Endothelial cell of umbilical vein (primary cell): Measurements from ENCODE around the gene FAM167B. TPM values are rescaled to one million over a fixed set of nuclear protein-coding genes. Genes with fewer than 3 reads are reported as not detected.
A peak's percentile ranks its signal among the peaks of the same experiment; 100 is the strongest.

ENCODE experiments used
- BruUV-seq: library from RNA; stranded (reverse); fragments of 400-500 nt; replicated peaks from 2 replicates; lab custom pipeline; 2021; lab: Mats Ljungman, UMichigan
- CTCF ChIA-PET: fragments of 300-600, 350-600 bp; sonication (Branson Sonifier 250); formaldehyde crosslinking; loops from one replicate; lab custom pipeline; 2021; ENCODE audit warnings: antibody characterized with exemption, inconsistent platforms; lab: Charles Lee
- POLR2A ChIA-PET: fragments of 300-600, 350-600 bp; sonication (Branson Sonifier 250); formaldehyde crosslinking; loops from one replicate; lab custom pipeline; 2021; ENCODE audit warnings: antibody characterized with exemption, inconsistent platforms; lab: Charles Lee
- DNase-seq: peaks from one replicate; pipeline ENCODE4 v3.0.0-alpha.2; 2011; ENCODE audit warnings: low read depth, low spot score
- FAIRE-seq: peaks from 2 replicates; lab custom pipeline; 2011; peaks lifted over from hg19 to GRCh38; lab: Jason Lieb, UNC
- H2AFZ ChIP-seq: 2 replicates; pipeline ENCODE4 v1.6.0; 2012; ENCODE audit warnings: low read depth, low read length, control low read depth, inconsistent platforms
- H3K27ac ChIP-seq: 2 replicates; pipeline ENCODE4 v1.5.1; 2011; ENCODE audit warnings: low read depth, mild to moderate bottlenecking, control low read depth, low read length, moderate library complexity; ENCODE audit not compliant: insufficient read depth
- H3K27me3 ChIP-seq, 2 experiments: 2 replicates each; pipeline versions ENCODE4 v1.6.0 to v1.6.1; 2011; ENCODE audit warnings: low read length in 2 of 2, mixed read lengths in 1 of 2; ENCODE audit not compliant: control insufficient read depth in 2 of 2, insufficient read depth in 2 of 2
- H3K36me3 ChIP-seq, 2 experiments: 2 replicates in 1 of 2; 3 replicates in 1 of 2; pipeline ENCODE4 v1.5.1; 2011; ENCODE audit warnings: low read length in 2 of 2, mild to moderate bottlenecking in 1 of 2, moderate library complexity in 1 of 2; ENCODE audit not compliant: control insufficient read depth in 2 of 2, insufficient read depth in 2 of 2; ENCODE audit errors: extremely low read depth in 1 of 2
- H3K4me1 ChIP-seq: 3 replicates; pipeline ENCODE4 v1.5.1; 2011; ENCODE audit warnings: mild to moderate bottlenecking, low read length; ENCODE audit not compliant: control insufficient read depth, insufficient read depth; ENCODE audit errors: extremely low read depth
- H3K4me2 ChIP-seq: 2 replicates; pipeline ENCODE4 v1.6.1; 2011; ENCODE audit warnings: low read length, control low read depth, mixed read lengths; ENCODE audit not compliant: insufficient read depth
- H3K4me3 ChIP-seq, 3 experiments: fragments of 200-600 bp in 1 of 3; sonication (generic), shearing (Covaris generic) in 1 of 3; replicated peaks in 1 of 3; 2 replicates each; pipeline ENCODE4 v1.5.1; 2011 to 2016; ENCODE audit warnings: control low read depth in 3 of 3, low read length in 3 of 3, mild to moderate bottlenecking in 2 of 3, inconsistent platforms in 1 of 3, low read depth in 1 of 3, moderate library complexity in 1 of 3; ENCODE audit not compliant: insufficient read depth in 1 of 3
- H3K79me2 ChIP-seq: 2 replicates; pipeline ENCODE4 v1.6.0; 2012; ENCODE audit warnings: low read length, inconsistent platforms; ENCODE audit not compliant: control insufficient read depth, insufficient read depth
- H3K9ac ChIP-seq: replicated peaks from 2 replicates; pipeline ENCODE3; 2011; ENCODE audit warnings: low read length, control low read depth; ENCODE audit not compliant: insufficient read depth; ENCODE audit errors: extremely low read depth
- H3K9me1 ChIP-seq: replicated peaks from 3 replicates; pipeline ENCODE4 v1.6.0; 2011; ENCODE audit warnings: mild to moderate bottlenecking, low read length; ENCODE audit not compliant: control insufficient read depth, insufficient read depth; ENCODE audit errors: extremely low read depth
- H3K9me3 ChIP-seq: replicated peaks from 2 replicates; pipeline ENCODE4 v1.5.1; 2012; ENCODE audit warnings: low read length, inconsistent platforms; ENCODE audit not compliant: control insufficient read depth, insufficient read depth
- H4K20me1 ChIP-seq: replicated peaks from 2 replicates; pipeline ENCODE3; 2011; ENCODE audit warnings: mild to moderate bottlenecking, low read length; ENCODE audit not compliant: control insufficient read depth, insufficient read depth; ENCODE audit errors: extremely low read depth
- EZH2 ChIP-seq: IDR thresholded peaks from 2 replicates; pipeline ENCODE4 v1.6.1; 2012; ENCODE audit warnings: borderline replicate concordance, low read depth, mild to moderate bottlenecking, moderate library complexity, low read length, inconsistent platforms; ENCODE audit not compliant: severe bottlenecking
- FOS ChIP-seq: IDR thresholded peaks from 2 replicates; pipeline ENCODE4 v1.6.1; 2011; ENCODE audit warnings: mild to moderate bottlenecking, low read length, moderate library complexity, borderline replicate concordance; ENCODE audit not compliant: insufficient read depth
- GATA2 ChIP-seq: IDR thresholded peaks from 2 replicates; pipeline ENCODE4 v1.7.0; 2011; ENCODE audit warnings: low read depth, mild to moderate bottlenecking, moderate library complexity, mixed read lengths, low read length; ENCODE audit not compliant: insufficient read length, insufficient read depth
- JUN ChIP-seq: IDR thresholded peaks from 2 replicates; pipeline ENCODE4 v1.6.1; 2011; ENCODE audit warnings: borderline replicate concordance, low read depth; ENCODE audit not compliant: insufficient read length, insufficient read depth
- MYC ChIP-seq: IDR thresholded peaks from one replicate; pipeline ENCODE4 v1.6.1; 2011; ENCODE audit warnings: mild to moderate bottlenecking, low read depth, low read length
- POLR2A ChIP-seq: IDR thresholded peaks from 2 replicates; pipeline ENCODE4 v1.6.1; 2012; ENCODE audit warnings: low read depth, mild to moderate bottlenecking, control low read depth, low read length
- POLR2AphosphoS5 ChIP-seq: IDR thresholded peaks from 2 replicates; pipeline ENCODE4 v1.6.1; 2012; ENCODE audit warnings: low read depth, mild to moderate bottlenecking, control low read depth, low read length, moderate library complexity; ENCODE audit not compliant: insufficient read depth
- dilution Hi-C: fragments of 300-500 bp; cut with MboI; formaldehyde crosslinking; loops from one replicate; pipeline ENCODE4 v1.15.0; 2019; ENCODE audit warnings: low sequenced_read_pairs; ENCODE audit not compliant: extremely low pct_ligation_motif_present
- intact Hi-C: fragments of 100-400 bp; cut with micrococcal nuclease; formaldehyde crosslinking; loops from one replicate; pipeline ENCODE4 v1.10.0; 2022
- polyA plus RNA-seq, 4 experiments: library from polyadenylated mRNA; depleted of rRNA in 3 of 4; stranded (reverse) in 3 of 4; unstranded in 1 of 4; fragments of >200 nt; gene quantifications; 2 replicates each; pipeline versions ENCODE4 v1.2.1 to v1.2.3, GENCODE V29; 2011 to 2012; ENCODE audit warnings: missing spikeins in 1 of 4
- total RNA-seq: library from RNA; stranded (reverse); gene quantifications from 2 replicates; pipeline ENCODE4 v1.2.3, GENCODE V29; 2021
- TF ChIP-seq, protein P1 (sequence below), 2 donors: IDR thresholded peaks; 1 replicate in 1 of 2; 2 replicates in 1 of 2; pipeline ENCODE4 v1.5.1; 2011; ENCODE audit warnings: low read length in 2 of 2, mild to moderate bottlenecking in 2 of 2, moderate library complexity in 2 of 2, control low read depth in 1 of 2, inconsistent platforms in 1 of 2, low read depth in 1 of 2; ENCODE audit not compliant: insufficient read depth in 1 of 2; ENCODE audit errors: extremely low read depth in 1 of 2
- TF ChIP-seq, protein P2 (sequence below): IDR thresholded peaks from 2 replicates; pipeline ENCODE4 v1.6.1; 2011; ENCODE audit not compliant: insufficient read depth, insufficient read length

The FAM167B gene
- total and polyA plus RNA-seq, 2 donors (not counting 3 experiments of a cell fraction or from before 2014, with no cell fraction given), result 2.1 to 5.6 TPM

DNA sequence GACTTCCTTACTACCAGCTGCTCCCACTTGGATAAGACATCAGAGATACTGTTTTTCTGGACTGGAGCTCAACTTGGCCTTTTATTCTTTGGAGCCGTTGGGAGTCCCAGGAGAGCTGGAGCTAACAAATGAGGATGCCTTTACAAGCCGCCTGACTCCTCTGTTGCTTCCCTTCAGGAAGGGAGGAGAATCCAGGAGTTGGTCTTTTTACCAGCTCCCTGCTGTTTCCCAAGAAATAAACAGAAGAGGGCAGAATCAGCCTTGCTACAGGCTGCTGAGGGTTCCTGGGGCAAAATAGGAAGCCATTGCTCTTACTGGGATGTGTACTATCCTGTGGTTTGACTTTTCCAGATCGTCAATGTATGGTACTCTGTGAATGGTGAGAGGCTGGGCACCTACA, 23.3 kb upstream of the FAM167B start:
- H4K20me1 ChIP-seq, result no peaks in the 10 kb centered on the region
- no peak overlapping the region for H3K9ac ChIP-seq
- DNase-seq (peak; percentile 59), FAIRE-seq (no peak)
- H3K9me1 ChIP-seq, result no peaks in the 10 kb centered on the region
- intact Hi-C loops (loop anchor here (2.0 to 5.0 kb wide), 3 partner anchors 17 to 191 kb away; partner anchors contain the start of gene MARCKSL1), dilution Hi-C loops (no loop called here)
- BruUV-seq, result no TSS peak
- H3K36me3 ChIP-seq, result peaks cover 12 to 17% of the 10 kb centered on the region in 2 experiments
- no peaks in the 10 kb centered on the region for H3K27me3 ChIP-seq
- H3K79me2 ChIP-seq, result peaks cover 24% of the 10 kb centered on the region
- H2AFZ ChIP-seq, result no peak overlapping the region
- TF ChIP-seq, protein P1, sequence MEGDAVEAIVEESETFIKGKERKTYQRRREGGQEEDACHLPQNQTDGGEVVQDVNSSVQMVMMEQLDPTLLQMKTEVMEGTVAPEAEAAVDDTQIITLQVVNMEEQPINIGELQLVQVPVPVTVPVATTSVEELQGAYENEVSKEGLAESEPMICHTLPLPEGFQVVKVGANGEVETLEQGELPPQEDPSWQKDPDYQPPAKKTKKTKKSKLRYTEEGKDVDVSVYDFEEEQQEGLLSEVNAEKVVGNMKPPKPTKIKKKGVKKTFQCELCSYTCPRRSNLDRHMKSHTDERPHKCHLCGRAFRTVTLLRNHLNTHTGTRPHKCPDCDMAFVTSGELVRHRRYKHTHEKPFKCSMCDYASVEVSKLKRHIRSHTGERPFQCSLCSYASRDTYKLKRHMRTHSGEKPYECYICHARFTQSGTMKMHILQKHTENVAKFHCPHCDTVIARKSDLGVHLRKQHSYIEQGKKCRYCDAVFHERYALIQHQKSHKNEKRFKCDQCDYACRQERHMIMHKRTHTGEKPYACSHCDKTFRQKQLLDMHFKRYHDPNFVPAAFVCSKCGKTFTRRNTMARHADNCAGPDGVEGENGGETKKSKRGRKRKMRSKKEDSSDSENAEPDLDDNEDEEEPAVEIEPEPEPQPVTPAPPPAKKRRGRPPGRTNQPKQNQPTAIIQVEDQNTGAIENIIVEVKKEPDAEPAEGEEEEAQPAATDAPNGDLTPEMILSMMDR (IDR thresholded peaks at IDR 0.05; ENCODE audit: extremely low read depth in 1 of 2, insufficient read depth in 1 of 2, low read depth in 1 of 2, low read length in 2 of 2), result peak in 1 of 2 donors; percentile 35
- no peak for TF ChIP-seq POLR2A
- H3K27ac ChIP-seq, result peak overlapping the region; percentile 16
- POLR2A ChIA-PET, result interaction anchor here (0.6 to 2.4 kb wide), 2 partner anchors 109 to 112 kb away, joined by 3 to 8 read pairs; partner anchors contain the start of gene MARCKSL1
- H3K9me3 ChIP-seq, result no peaks in the 10 kb centered on the region
- peaks cover 26% of the 10 kb centered on the region for H3K4me1 ChIP-seq
- H3K4me2 ChIP-seq, result peak overlapping the region; percentile 86
- H3K4me3 ChIP-seq, result no peak overlapping the region
- CTCF ChIA-PET, result interaction anchor here (0.6 to 2.4 kb wide), 16 partner anchors 8 to 190 kb away, joined by 3 to 33 read pairs (median 4); partner anchors contain the start of genes BSDC1 and MARCKSL1

DNA sequence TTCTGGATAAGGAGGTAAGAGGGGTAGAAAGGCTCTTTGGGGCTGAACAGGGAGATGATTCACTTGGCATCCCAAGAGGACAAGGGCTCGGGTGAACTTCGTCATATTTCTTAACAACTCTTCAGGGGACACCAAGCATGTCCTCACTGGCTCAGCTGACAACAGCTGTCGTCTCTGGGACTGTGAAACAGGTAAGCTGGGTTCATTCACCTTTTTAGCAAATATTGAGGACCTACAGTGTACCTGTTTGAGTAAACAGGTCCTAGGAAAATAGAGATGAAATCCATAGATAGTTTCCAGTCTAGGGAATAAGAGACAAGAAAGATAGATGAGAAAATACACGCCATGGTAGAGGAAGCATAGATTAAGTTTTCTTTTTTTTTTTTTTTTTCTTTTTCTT, 22.7 kb upstream of the FAM167B start:
- H3K27me3 ChIP-seq, result no peaks in the 10 kb centered on the region
- no peak for FAIRE-seq
- intact Hi-C loops, result loop anchor here (5.0 kb wide), 1 partner anchor 113 kb away; the partner anchor contains the start of gene MARCKSL1
- peaks cover 26% of the 10 kb centered on the region for H3K4me1 ChIP-seq
- no peak overlapping the region for H3K4me3 ChIP-seq
- H4K20me1 ChIP-seq, result no peaks in the 10 kb centered on the region
- H3K79me2 ChIP-seq, result peaks cover 24% of the 10 kb centered on the region
- DNase-seq, result no peak
- no TSS peak for BruUV-seq
- no peak overlapping the region for H2AFZ ChIP-seq
- CTCF ChIA-PET, result interaction anchor here (1.0 to 2.4 kb wide), 7 partner anchors 9 to 98 kb away, joined by 3 to 33 read pairs (median 7); no protein-coding TSS in a partner anchor
- no peak overlapping the region for H3K4me2 ChIP-seq
- dilution Hi-C loops, result no loop called here
- peaks cover 14 to 22% of the 10 kb centered on the region in 2 experiments for H3K36me3 ChIP-seq
- TF ChIP-seq, protein P2, sequence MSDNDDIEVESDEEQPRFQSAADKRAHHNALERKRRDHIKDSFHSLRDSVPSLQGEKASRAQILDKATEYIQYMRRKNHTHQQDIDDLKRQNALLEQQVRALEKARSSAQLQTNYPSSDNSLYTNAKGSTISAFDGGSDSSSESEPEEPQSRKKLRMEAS, result no peak
- TF ChIP-seq GATA2 (no peak), POLR2AphosphoS5 (no peak), EZH2 (no peak), JUN (no peak), MYC (no peak), POLR2A (no peak), FOS (no peak)
- TF ChIP-seq, protein P1 (IDR thresholded peaks at IDR 0.05; ENCODE audit: extremely low read depth in 1 of 2, insufficient read depth in 1 of 2, low read depth in 1 of 2, low read length in 2 of 2), result no peak
- no peak overlapping the region for H3K27ac ChIP-seq
- H3K9me1 ChIP-seq, result no peaks in the 10 kb centered on the region
- H3K9me3 ChIP-seq, result no peaks in the 10 kb centered on the region
- H3K9ac ChIP-seq, result no peak overlapping the region
- POLR2A ChIA-PET, result interaction anchor here (0.7 to 2.4 kb wide), 3 partner anchors 72 to 111 kb away, joined by 3 to 8 read pairs (median 4); partner anchors contain the start of gene MARCKSL1
